HepG2 (cell line): ENCODE measurements around the gene RHOD. TPM values are rescaled to one million over a fixed set of nuclear protein-coding genes. Genes with fewer than 3 reads are reported as not detected.
A peak's percentile ranks its signal among the peaks of the same experiment; 100 is the strongest.

ENCODE experiments used
- ARID5B ChIP-seq: IDR thresholded peaks from 2 replicates; pipeline ENCODE4 v1.4.0; 2020; ENCODE audit warnings: mild to moderate bottlenecking, missing genetic modification reagents
- BRCA1 ChIP-seq: sonication (generic); formaldehyde crosslinking; IDR thresholded peaks from 2 replicates; pipeline ENCODE4 v1.4.0; 2020; ENCODE audit warnings: missing genetic modification reagents
- GATA4 ChIP-seq: sonication (generic); IDR thresholded peaks from 2 replicates; pipeline ENCODE4 v1.6.1; 2016; ENCODE audit warnings: antibody characterized with exemption, low read depth, borderline replicate concordance
- HMGA1 ChIP-seq: sonication (generic); formaldehyde crosslinking; conservative IDR thresholded peaks from 2 replicates; pipeline ENCODE4 v1.4.0; 2020; ENCODE audit warnings: missing genetic modification reagents
- HNF1A ChIP-seq, 2 experiments: sonication (generic) in 1 of 2; formaldehyde crosslinking in 1 of 2; IDR thresholded peaks; 2 replicates each; pipeline versions ENCODE4 v1.4.0 to v1.6.1; 2016 to 2020; ENCODE audit warnings: borderline replicate concordance in 1 of 2, low read depth in 1 of 2, mild to moderate bottlenecking in 1 of 2, missing genetic modification reagents in 1 of 2
- MTA3 ChIP-seq: sonication (generic); formaldehyde crosslinking; IDR thresholded peaks from 2 replicates; pipeline ENCODE4 v1.4.0; 2020; ENCODE audit warnings: missing genetic modification reagents
- NFKBIZ ChIP-seq: IDR thresholded peaks from 2 replicates; pipeline ENCODE4 v1.6.1; 2018; ENCODE audit warnings: missing genetic modification reagents, missing compliant biosample characterization
- POLR2A ChIP-seq, 2 experiments: IDR thresholded peaks; 2 replicates each; pipeline ENCODE4 v1.6.1; 2011; ENCODE audit warnings: low read depth in 2 of 2, low read length in 2 of 2, mild to moderate bottlenecking in 1 of 2, moderate library complexity in 1 of 2; ENCODE audit not compliant: insufficient read depth in 1 of 2
- POLR2AphosphoS2 ChIP-seq: IDR thresholded peaks from 2 replicates; pipeline ENCODE4 v1.6.1; 2011; ENCODE audit warnings: low read depth, low read length, improper control_type of control experiment
- PPARG ChIP-seq: conservative IDR thresholded peaks from 2 replicates; pipeline ENCODE4 v1.6.1; 2016; ENCODE audit warnings: missing biosample characterization, missing genetic modification reagents
- PRDM10 ChIP-seq: sonication (generic); formaldehyde crosslinking; IDR thresholded peaks from 2 replicates; pipeline ENCODE4 v1.4.0; 2020; ENCODE audit warnings: low read depth, missing genetic modification reagents
- SMARCE1 ChIP-seq: fragments of 450-650 bp; IDR thresholded peaks from 2 replicates; pipeline ENCODE4 v1.6.1; 2017; ENCODE audit warnings: borderline replicate concordance
- SP140L ChIP-seq: sonication (generic); formaldehyde crosslinking; IDR thresholded peaks from 2 replicates; pipeline ENCODE4 v1.4.0; 2020; ENCODE audit warnings: missing genetic modification reagents, borderline replicate concordance
- SP2 ChIP-seq: sonication (generic); formaldehyde crosslinking; IDR thresholded peaks from 2 replicates; pipeline ENCODE4 v1.5.1; 2020; ENCODE audit warnings: mild to moderate bottlenecking, missing genetic modification reagents
- ZFYVE20 ChIP-seq: sonication (generic); formaldehyde crosslinking; IDR thresholded peaks from 2 replicates; pipeline ENCODE4 v1.8.0; 2023; ENCODE audit warnings: low read depth, mild to moderate bottlenecking, moderate library complexity, missing genetic modification reagents, borderline replicate concordance
- ZNF792 ChIP-seq: IDR thresholded peaks from 2 replicates; pipeline ENCODE4 v1.6.1; 2016
- ZSCAN29 ChIP-seq: sonication (generic); formaldehyde crosslinking; conservative IDR thresholded peaks from 2 replicates; pipeline ENCODE4 v1.4.0; 2020; ENCODE audit warnings: mild to moderate bottlenecking, missing genetic modification reagents
- ZSCAN31 ChIP-seq: sonication (generic); formaldehyde crosslinking; IDR thresholded peaks from 2 replicates; pipeline ENCODE4 v1.5.0; 2020; ENCODE audit warnings: low read depth, mild to moderate bottlenecking, missing genetic modification reagents
- ZZZ3 ChIP-seq: sonication (generic); formaldehyde crosslinking; IDR thresholded peaks from 2 replicates; pipeline ENCODE4 v1.4.0; 2020; ENCODE audit warnings: missing genetic modification reagents, mild to moderate bottlenecking, borderline replicate concordance
- polyA plus RNA-seq, 8 experiments: library from polyadenylated mRNA; depleted of rRNA in 3 of 8; stranded (reverse) in 7 of 8; unstranded in 1 of 8; fragments of >200 nt; fragmentation: Illumina TruSeq in 4 of 8; extraction: Trizol in 4 of 8; gene quantifications; 2 replicates each; pipeline versions ENCODE4 v1.2.1 to v1.2.3, GENCODE V29; 2011 to 2016; ENCODE audit warnings: low read depth in 4 of 8, missing spikeins in 1 of 8, mixed read lengths in 1 of 8; ENCODE audit not compliant: insufficient read depth in 1 of 8
- total RNA-seq, 5 experiments: library from RNA; depleted of rRNA; stranded (reverse); fragments of >200 nt; fragmentation: Illumina TruSeq; extraction: Trizol; gene quantifications; 2 replicates each; pipeline ENCODE4 v1.2.3, GENCODE V29; 2016; ENCODE audit warnings: low read depth in 1 of 5

RHOD gene
- total and polyA plus RNA-seq, 2 of the 13 experiments (the other 11 are each of a cell fraction or from before 2014, with no cell fraction given): 0.27 to 0.98 TPM

- TF ChIP-seq GATA4 (peak; percentile 82), ZSCAN29 (CRISPR knock-in tag) (no peak), ZZZ3 (CRISPR knock-in tag) (no peak), HMGA1 (CRISPR knock-in tag) (no peak), POLR2AphosphoS2 (no peak), SP140L (CRISPR knock-in tag) (no peak), PPARG (CRISPR knock-in tag) (0 out of 2 replicates have a peak, but pooled peaks have one; percentile 30), PRDM10 (CRISPR knock-in tag) (0 out of 2 replicates have a peak, but pooled peaks have one; percentile 47), SMARCE1 (no peak), HNF1A (IDR thresholded peaks at IDR 0.05; ENCODE audit: low read depth) (no peak), HNF1A (CRISPR knock-in tag; IDR thresholded peaks at IDR 0.05; ENCODE audit: borderline replicate concordance) (no peak; the same call in 1 of the 2 replicates), BRCA1 (CRISPR knock-in tag) (no peak), SP2 (CRISPR knock-in tag) (no peak), ZSCAN31 (CRISPR knock-in tag) (no peak), ARID5B (peak; percentile 77; the same call in 1 of the 2 replicates), MTA3 (CRISPR knock-in tag) (no peak), POLR2A (IDR thresholded peaks at IDR 0.05; ENCODE audit: insufficient read depth in 1 of 2, low read depth in 2 of 2, low read length in 2 of 2) (no peak), NFKBIZ (CRISPR knock-in tag) (peak; percentile 63; the same call in 1 of the 2 replicates), ZNF792 (peak; percentile 76), ZFYVE20 (CRISPR knock-in tag) (no peak)
These were observed 1.7 kb upstream of the RHOD start (continued) for GRCh38 chr11:67054836-67055523.
